Lower leg skin (tissue), 4 donors: ENCODE measurements around the gene UNC13C. TPM values are rescaled to one million over a fixed set of nuclear protein-coding genes. Genes with fewer than 3 reads are reported as not detected.

ENCODE experiments used
- DNase-seq, 2 donors: peaks; one replicate each; pipeline ENCODE4 v3.0.0-alpha.2; 2019; ENCODE audit warnings: low spot score in 2 of 2
- H3K4me3 ChIP-seq: fragments of 200-600 bp; sonication (generic); 2 replicates; pipeline ENCODE4 v1.5.1; 2017; ENCODE audit warnings: mild to moderate bottlenecking, low read depth; ENCODE audit not compliant: poor library complexity, severe bottlenecking
- POLR2A ChIP-seq, 2 donors: fragments of 450-650 bp; IDR thresholded peaks; one replicate each; pipeline ENCODE4 v1.6.1; 2016 to 2017; ENCODE audit warnings: antibody characterized with exemption in 2 of 2, mild to moderate bottlenecking in 1 of 2, moderate library complexity in 1 of 2
- WGBS, 2 donors: methylation state at CpG; one replicate each; pipeline ENCODE4 v1.1.5; 2018; 5-methylcytosine and 5-hydroxymethylcytosine counted together
- intact Hi-C: fragments of 100-400 bp; cut with DNase I; formaldehyde crosslinking; loops from one replicate; pipeline ENCODE4 v1.15.0; 2023; ENCODE audit warnings: low total_unique reads
- total RNA-seq, 4 donors: library from RNA; depleted of rRNA; stranded (reverse); fragments of >200 nt; gene quantifications; one replicate each; pipeline ENCODE4 v1.1.0, GENCODE V29; 2016
- TF ChIP-seq, protein P1 (sequence below), 3 donors: fragments of 450-650 bp; IDR thresholded peaks; one replicate each; pipeline ENCODE4 v1.5.1; 2016; ENCODE audit warnings: antibody characterized with exemption in 3 of 3, mild to moderate bottlenecking in 3 of 3, moderate library complexity in 2 of 3

The UNC13C gene
- total RNA-seq, 4 donors from 2014 or later, result 0.08 to 0.84 (median 0.18) TPM

DNA sequence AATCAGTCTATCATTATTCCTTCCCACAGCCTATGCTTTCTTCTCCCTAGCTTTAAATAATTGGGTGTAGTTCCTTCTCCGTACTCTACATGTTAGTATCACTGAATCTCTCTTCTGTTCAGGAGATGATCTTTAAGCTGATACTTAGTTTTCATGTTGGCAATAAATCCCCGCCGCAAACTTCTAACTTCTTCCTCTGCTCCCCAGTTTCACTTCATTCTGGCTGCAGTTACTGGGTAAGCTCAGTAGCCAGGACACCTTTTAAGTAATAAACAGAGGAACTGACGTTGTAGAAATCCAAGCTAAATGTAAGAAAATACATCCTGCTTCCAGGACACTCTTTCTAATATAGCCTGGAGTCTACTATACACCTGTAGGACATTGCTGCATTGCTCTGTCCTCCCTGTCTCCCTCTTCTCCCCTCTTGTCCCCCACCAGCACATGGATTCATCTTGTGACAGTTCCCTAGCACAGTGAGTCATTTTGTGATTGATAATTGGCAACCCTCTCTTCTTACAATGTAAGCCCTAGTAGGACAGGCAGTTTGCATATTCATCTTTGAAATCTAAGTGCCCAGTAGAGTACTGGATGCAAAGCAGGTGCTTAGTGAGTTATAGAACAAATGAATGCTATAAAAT lies 598.2 kb downstream of the UNC13C start:
- TF ChIP-seq, protein P1, sequence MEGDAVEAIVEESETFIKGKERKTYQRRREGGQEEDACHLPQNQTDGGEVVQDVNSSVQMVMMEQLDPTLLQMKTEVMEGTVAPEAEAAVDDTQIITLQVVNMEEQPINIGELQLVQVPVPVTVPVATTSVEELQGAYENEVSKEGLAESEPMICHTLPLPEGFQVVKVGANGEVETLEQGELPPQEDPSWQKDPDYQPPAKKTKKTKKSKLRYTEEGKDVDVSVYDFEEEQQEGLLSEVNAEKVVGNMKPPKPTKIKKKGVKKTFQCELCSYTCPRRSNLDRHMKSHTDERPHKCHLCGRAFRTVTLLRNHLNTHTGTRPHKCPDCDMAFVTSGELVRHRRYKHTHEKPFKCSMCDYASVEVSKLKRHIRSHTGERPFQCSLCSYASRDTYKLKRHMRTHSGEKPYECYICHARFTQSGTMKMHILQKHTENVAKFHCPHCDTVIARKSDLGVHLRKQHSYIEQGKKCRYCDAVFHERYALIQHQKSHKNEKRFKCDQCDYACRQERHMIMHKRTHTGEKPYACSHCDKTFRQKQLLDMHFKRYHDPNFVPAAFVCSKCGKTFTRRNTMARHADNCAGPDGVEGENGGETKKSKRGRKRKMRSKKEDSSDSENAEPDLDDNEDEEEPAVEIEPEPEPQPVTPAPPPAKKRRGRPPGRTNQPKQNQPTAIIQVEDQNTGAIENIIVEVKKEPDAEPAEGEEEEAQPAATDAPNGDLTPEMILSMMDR (IDR thresholded peaks at IDR 0.05), result no peak
- TF ChIP-seq POLR2A (IDR thresholded peaks at IDR 0.05), result no peak
- intact Hi-C loops, result no loop called here
- no peak overlapping the region for H3K4me3 ChIP-seq
- 53 to 67% methylated on average over 4 of the region's 4 CpGs for WGBS, 2 donors
- DNase-seq, result no peak

DNA sequence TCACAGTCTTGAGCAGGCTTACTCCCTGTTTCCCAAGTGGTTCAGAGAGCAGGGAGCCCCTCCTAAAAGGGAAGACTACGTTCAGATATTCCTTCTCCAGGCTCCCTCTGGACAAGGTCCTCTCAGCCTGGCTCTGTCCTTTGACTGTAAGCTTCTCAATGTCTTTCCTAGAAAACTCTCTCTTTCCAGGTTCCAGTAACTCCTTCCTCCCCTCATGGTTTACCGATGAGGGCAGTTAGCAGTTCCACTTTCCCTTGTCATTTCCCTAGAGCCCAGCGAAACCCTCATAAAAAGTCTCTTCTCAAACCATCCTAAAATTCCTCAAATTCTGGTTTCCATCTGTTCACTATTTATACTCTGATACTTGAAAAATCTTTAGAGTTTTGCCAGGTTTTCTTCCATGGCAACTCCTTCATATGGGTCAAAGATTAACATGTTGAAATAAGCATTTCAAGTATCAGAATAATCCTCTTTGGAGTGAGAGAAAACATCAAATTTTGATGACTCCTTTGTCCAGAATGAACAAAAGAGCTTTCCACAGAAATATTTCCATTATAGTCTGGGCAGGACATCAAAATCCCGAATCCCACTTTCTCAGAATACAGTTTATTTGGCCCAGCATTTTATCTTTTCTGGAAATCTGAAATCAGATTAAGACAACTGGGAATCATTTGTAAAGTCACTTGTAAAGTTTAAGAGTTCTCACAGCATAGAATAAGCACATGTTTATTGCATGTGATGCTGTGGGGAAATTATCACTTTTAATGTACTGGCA lies 599.4 kb downstream of the UNC13C start:
- intact Hi-C loops, result no loop called here
- DNase-seq, result no peak
- TF ChIP-seq, protein P1 (IDR thresholded peaks at IDR 0.05), result no peak
- TF ChIP-seq POLR2A (IDR thresholded peaks at IDR 0.05), result no peak
- no peak overlapping the region for H3K4me3 ChIP-seq
- 45 to 47% methylated on average over 4 of the region's 4 CpGs for WGBS, 2 donors

DNA sequence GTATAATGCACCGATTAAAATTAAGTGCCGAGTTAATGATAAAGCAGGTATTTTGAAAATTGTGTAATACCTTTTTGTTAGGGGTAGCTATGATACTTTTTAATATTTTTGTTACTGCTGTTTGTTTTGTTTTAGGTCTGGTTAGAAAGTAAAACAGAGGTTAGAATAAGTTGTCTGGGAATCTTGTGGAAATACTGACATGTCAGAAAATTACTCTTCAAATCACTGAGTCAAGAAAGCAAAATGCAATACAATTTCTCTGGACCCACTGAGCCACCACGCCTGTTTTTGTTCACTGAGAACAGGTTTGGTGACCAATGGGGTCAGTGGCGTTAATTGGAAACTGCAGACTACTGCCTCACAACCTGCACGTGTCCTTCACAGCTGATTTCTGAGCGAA lies 601.6 kb downstream of the UNC13C start:
- TF ChIP-seq POLR2A (IDR thresholded peaks at IDR 0.05), result no peak
- TF ChIP-seq, protein P1 (IDR thresholded peaks at IDR 0.05), result no peak
- DNase-seq, result no peak
- WGBS, 2 donors, result 90 to 91% methylated on average over 6 of the region's 6 CpGs
- intact Hi-C loops, result no loop called here
- H3K4me3 ChIP-seq, result no peak overlapping the region

DNA sequence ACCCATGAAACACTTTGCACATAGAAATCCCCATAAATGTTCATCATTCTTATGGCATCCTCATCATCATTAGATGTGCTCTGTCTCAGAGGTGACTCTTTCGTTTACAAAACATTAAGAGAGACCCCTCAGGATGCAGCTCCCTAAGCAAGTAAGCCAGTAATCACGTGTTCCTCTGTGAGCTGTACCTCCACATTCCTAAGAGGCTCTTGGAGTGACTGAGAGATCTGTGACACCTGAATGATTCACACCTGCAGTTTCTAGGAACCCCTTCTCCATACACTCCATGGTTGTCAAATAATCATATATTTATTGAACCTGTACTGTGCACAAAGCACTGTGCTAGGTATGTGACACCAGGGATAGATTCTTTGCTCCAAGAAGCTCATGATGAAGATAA lies 602.4 kb downstream of the UNC13C start:
- WGBS, 2 donors, result 57 to 66% methylated on average over 2 of the region's 2 CpGs
- no peak overlapping the region for H3K4me3 ChIP-seq
- no peak for DNase-seq
- intact Hi-C loops, result no loop called here
- TF ChIP-seq, protein P1 (IDR thresholded peaks at IDR 0.05), result no peak
- TF ChIP-seq POLR2A (IDR thresholded peaks at IDR 0.05), result no peak

DNA sequence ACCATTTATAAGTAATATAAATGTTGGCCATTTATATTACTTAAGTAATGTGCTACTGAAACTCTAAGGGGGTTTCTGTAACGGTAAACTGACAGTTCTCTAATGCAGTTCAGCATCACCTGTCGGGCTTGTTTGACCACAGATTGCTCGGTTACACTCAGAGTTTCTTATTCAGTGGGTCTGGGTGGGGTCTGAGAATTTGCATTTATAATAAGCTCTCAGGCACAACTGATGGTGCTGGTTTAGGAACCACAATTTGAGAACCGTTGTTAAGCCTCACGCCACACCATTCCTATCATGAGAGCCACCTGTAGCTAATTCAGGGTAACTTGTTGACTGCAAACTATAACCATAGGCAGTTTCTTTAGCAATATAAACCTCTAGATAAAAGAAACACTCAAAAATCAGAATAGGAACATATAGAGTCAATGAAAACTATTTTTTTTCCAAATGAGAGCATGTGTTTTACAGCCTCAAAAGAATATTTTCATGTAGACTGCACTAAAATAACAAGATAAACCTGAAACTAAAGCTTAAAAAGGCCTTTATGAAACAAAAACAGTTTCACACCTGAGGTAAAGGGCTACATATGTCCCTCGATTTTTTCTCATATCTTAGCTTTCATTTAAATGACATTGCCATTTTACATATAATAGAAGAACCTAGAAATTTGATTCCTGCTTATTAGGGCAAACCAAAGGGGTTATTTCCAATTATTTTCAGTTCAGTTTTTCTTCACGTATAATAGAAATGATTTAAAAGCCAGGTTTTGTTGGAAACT lies 604.8 kb downstream of the UNC13C start:
- WGBS, 2 donors, result 75 to 81% methylated on average over 7 of the region's 7 CpGs
- H3K4me3 ChIP-seq, result no peak overlapping the region
- no peak for TF ChIP-seq POLR2A (IDR thresholded peaks at IDR 0.05)
- TF ChIP-seq, protein P1 (IDR thresholded peaks at IDR 0.05), result no peak
- intact Hi-C loops, result no loop called here
- DNase-seq, result no peak
